ENCODE data around the gene PHF19.

DNA sequence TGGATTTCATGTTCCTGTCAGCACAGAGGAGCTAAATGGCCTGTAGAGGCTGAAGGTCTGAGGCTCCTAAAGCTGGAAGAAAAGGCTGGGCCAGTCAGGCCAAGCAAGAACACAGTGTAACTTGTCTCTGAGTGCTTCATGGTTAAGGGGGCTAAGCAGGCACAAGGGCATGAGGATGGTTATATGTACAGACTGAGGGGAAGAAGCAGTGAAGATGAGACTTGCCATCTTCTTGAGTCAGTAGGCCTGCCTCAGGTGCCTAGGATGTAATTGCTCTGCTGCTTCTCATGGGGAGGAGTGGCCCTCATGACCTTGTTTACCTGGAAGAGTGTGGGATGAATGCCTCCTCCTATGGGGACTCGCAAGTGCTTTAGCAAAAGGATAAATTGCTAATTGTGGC, 25.5 kb downstream of the PHF19 start:
- TF ChIP-seq BMI1 (IDR thresholded peaks at IDR 0.05; ENCODE audit: borderline replicate concordance): no peak
- TF ChIP-seq, protein P1, sequence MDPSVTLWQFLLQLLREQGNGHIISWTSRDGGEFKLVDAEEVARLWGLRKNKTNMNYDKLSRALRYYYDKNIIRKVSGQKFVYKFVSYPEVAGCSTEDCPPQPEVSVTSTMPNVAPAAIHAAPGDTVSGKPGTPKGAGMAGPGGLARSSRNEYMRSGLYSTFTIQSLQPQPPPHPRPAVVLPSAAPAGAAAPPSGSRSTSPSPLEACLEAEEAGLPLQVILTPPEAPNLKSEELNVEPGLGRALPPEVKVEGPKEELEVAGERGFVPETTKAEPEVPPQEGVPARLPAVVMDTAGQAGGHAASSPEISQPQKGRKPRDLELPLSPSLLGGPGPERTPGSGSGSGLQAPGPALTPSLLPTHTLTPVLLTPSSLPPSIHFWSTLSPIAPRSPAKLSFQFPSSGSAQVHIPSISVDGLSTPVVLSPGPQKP (IDR thresholded peaks at IDR 0.05; ENCODE audit: low read depth, low read length): no peak
- TF ChIP-seq, protein P2, sequence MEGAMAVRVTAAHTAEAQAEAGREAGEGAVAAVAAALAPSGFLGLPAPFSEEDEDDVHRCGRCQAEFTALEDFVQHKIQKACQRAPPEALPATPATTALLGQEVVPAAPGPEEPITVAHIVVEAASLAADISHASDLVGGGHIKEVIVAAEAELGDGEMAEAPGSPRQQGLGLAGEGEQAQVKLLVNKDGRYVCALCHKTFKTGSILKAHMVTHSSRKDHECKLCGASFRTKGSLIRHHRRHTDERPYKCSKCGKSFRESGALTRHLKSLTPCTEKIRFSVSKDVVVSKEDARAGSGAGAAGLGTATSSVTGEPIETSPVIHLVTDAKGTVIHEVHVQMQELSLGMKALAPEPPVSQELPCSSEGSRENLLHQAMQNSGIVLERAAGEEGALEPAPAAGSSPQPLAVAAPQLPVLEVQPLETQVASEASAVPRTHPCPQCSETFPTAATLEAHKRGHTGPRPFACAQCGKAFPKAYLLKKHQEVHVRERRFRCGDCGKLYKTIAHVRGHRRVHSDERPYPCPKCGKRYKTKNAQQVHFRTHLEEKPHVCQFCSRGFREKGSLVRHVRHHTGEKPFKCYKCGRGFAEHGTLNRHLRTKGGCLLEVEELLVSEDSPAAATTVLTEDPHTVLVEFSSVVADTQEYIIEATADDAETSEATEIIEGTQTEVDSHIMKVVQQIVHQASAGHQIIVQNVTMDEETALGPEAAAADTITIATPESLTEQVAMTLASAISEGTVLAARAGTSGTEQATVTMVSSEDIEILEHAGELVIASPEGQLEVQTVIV (IDR thresholded peaks at IDR 0.05; ENCODE audit: borderline replicate concordance, partially characterized antibody): no peak
- no peak for TF ChIP-seq ZNF24 (IDR thresholded peaks at IDR 0.05)
- TF ChIP-seq, protein P3, sequence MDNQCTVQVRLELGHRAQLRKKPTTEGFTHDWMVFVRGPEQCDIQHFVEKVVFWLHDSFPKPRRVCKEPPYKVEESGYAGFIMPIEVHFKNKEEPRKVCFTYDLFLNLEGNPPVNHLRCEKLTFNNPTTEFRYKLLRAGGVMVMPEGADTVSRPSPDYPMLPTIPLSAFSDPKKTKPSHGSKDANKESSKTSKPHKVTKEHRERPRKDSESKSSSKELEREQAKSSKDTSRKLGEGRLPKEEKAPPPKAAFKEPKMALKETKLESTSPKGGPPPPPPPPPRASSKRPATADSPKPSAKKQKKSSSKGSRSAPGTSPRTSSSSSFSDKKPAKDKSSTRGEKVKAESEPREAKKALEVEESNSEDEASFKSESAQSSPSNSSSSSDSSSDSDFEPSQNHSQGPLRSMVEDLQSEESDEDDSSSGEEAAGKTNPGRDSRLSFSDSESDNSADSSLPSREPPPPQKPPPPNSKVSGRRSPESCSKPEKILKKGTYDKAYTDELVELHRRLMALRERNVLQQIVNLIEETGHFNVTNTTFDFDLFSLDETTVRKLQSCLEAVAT (IDR thresholded peaks at IDR 0.05): no peak
- TF ChIP-seq CREB1 (IDR thresholded peaks at IDR 0.05; ENCODE audit: low read depth): no peak
- no peak for TF ChIP-seq ATF7 (IDR thresholded peaks at IDR 0.05; ENCODE audit: low read depth)
- TF ChIP-seq NFYB (IDR thresholded peaks at IDR 0.05; ENCODE audit: insufficient read depth, low read depth, low read length): no peak
- peak; percentile 17; the same call in 1 of the 2 replicates for TF ChIP-seq POLR2A (IDR thresholded peaks at IDR 0.05; ENCODE audit: low read depth, low read length)
- TF ChIP-seq POLR2AphosphoS5 (IDR thresholded peaks at IDR 0.05; ENCODE audit: low read length): no peak
- no peak for TF ChIP-seq LARP7 (IDR thresholded peaks at IDR 0.05)
- TF ChIP-seq, protein P4, sequence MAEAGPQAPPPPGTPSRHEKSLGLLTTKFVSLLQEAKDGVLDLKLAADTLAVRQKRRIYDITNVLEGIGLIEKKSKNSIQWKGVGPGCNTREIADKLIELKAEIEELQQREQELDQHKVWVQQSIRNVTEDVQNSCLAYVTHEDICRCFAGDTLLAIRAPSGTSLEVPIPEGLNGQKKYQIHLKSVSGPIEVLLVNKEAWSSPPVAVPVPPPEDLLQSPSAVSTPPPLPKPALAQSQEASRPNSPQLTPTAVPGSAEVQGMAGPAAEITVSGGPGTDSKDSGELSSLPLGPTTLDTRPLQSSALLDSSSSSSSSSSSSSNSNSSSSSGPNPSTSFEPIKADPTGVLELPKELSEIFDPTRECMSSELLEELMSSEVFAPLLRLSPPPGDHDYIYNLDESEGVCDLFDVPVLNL (IDR thresholded peaks at IDR 0.05; ENCODE audit: low read depth, low read length): no peak
- TF ChIP-seq SP1 (IDR thresholded peaks at IDR 0.05; ENCODE audit: low read depth, low read length): no peak

Data from GM12878 (cell line).